Fibroblast of lung (primary cell): ENCODE data around the gene TBX4.

Experiments used
- EZH2 ChIP-seq: IDR thresholded peaks from 2 replicates; pipeline ENCODE4 v1.5.1; 2012; ENCODE audit warnings: low read length, control low read depth, mild to moderate bottlenecking; ENCODE audit errors: missing control alignments
- TF ChIP-seq, protein P1 (sequence below), 2 donors: IDR thresholded peaks in 1 of 2; conservative IDR thresholded peaks in 1 of 2; 1 replicate in 1 of 2; 2 replicates in 1 of 2; pipeline ENCODE4 v1.5.1; 2011 to 2012; ENCODE audit warnings: low read length in 2 of 2, control low read depth in 1 of 2, inconsistent platforms in 1 of 2, low read depth in 1 of 2, mild to moderate bottlenecking in 1 of 2

DNA sequence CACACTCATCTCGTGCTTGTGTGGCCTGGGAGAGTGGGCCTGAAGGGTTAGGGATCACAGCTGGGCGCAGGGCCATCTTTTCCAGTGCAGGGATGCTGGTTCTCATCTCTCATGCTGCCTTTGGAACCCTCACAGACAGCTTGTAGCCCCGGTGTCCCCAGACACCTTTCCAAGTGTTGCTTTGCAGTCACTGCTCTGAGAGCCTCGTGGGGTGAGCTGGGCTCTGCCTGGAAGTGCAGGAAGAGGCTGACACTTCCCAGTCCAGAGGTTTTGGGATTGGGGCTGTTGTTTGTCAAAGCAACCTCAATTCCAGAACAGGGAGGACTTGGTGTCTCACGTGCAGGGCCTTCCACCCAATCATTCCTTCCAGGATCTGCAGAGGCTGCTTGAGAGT is 28.2 kb downstream of the TBX4 start:
- TF ChIP-seq, protein P1, sequence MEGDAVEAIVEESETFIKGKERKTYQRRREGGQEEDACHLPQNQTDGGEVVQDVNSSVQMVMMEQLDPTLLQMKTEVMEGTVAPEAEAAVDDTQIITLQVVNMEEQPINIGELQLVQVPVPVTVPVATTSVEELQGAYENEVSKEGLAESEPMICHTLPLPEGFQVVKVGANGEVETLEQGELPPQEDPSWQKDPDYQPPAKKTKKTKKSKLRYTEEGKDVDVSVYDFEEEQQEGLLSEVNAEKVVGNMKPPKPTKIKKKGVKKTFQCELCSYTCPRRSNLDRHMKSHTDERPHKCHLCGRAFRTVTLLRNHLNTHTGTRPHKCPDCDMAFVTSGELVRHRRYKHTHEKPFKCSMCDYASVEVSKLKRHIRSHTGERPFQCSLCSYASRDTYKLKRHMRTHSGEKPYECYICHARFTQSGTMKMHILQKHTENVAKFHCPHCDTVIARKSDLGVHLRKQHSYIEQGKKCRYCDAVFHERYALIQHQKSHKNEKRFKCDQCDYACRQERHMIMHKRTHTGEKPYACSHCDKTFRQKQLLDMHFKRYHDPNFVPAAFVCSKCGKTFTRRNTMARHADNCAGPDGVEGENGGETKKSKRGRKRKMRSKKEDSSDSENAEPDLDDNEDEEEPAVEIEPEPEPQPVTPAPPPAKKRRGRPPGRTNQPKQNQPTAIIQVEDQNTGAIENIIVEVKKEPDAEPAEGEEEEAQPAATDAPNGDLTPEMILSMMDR (conservative IDR thresholded peaks at IDR 0.05 in 1 of 2, IDR thresholded peaks at IDR 0.05 in 1 of 2; ENCODE audit: low read depth in 1 of 2, low read length in 2 of 2) = no peak
- no peak for TF ChIP-seq EZH2
